GM12878 (cell line): ENCODE measurements around the gene CSNK1G2.

Source experiments
- BRCA1 ChIP-seq: IDR thresholded peaks from 2 replicates; pipeline ENCODE4 v1.6.1; 2011; ENCODE audit warnings: low read depth, low read length, improper control_type of control experiment
- CHD1 ChIP-seq: IDR thresholded peaks from 2 replicates; pipeline ENCODE4 v1.6.1; 2012; ENCODE audit warnings: low read depth, low read length, improper control_type of control experiment
- ESRRA ChIP-seq: IDR thresholded peaks from 2 replicates; pipeline ENCODE4 v1.6.1; 2012; ENCODE audit warnings: mild to moderate bottlenecking, low read length, improper control_type of control experiment
- MYC ChIP-seq: IDR thresholded peaks from 2 replicates; pipeline ENCODE4 v1.6.1; 2011; ENCODE audit warnings: mild to moderate bottlenecking, low read length, moderate library complexity, inconsistent platforms; ENCODE audit not compliant: insufficient read depth, insufficient replicate concordance, insufficient read length, severe bottlenecking
- POLR2A ChIP-seq: IDR thresholded peaks from 2 replicates; pipeline ENCODE4 v1.6.1; 2011; ENCODE audit warnings: low read depth, mild to moderate bottlenecking, low read length
- SIN3A ChIP-seq: IDR thresholded peaks from 2 replicates; pipeline ENCODE4 v1.6.1; 2012; ENCODE audit warnings: low read depth, low read length, improper control_type of control experiment
- SPI1 ChIP-seq: IDR thresholded peaks from 2 replicates; pipeline ENCODE4 v1.6.1; 2011; ENCODE audit warnings: low read depth, mild to moderate bottlenecking, low read length, moderate library complexity, borderline replicate concordance; ENCODE audit not compliant: insufficient read depth
- YBX1 ChIP-seq: fragments of 450-650 bp; IDR thresholded peaks from 2 replicates; pipeline ENCODE4 v1.6.1; 2016; ENCODE audit warnings: antibody characterized with exemption
- ZNF384 ChIP-seq: IDR thresholded peaks from 2 replicates; pipeline ENCODE4 v1.6.1; 2012; ENCODE audit warnings: low read depth, mild to moderate bottlenecking, low read length, improper control_type of control experiment, borderline replicate concordance
- TF ChIP-seq, protein P1 (sequence below), 3 experiments: IDR thresholded peaks in 2 of 3; conservative IDR thresholded peaks in 1 of 3; 2 replicates each; pipeline ENCODE4 v1.5.1; 2011; ENCODE audit warnings: low read depth in 3 of 3, low read length in 3 of 3, mild to moderate bottlenecking in 3 of 3, control low read depth in 2 of 3, moderate library complexity in 2 of 3, inconsistent platforms in 1 of 3, mixed read lengths in 1 of 3; ENCODE audit not compliant: control insufficient read depth in 2 of 3, insufficient read depth in 1 of 3; ENCODE audit errors: extremely low read depth in 1 of 3

DNA sequence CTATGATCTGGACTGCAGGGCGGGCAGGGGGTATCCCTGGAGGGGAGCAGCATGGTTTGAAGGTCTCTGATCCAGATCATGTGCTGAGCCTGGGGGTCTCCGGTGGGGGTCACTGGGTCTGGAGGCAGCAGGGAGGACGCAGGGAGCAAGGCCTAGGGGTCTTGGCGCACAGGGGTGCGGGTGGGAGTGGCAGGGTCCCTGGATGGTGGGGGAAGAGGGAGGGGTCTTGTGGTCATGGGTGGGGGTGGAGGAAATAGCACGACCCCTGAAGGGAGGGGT, 72.7 kb downstream of the CSNK1G2 start:
- no peak for TF ChIP-seq YBX1
- TF ChIP-seq POLR2A = no peak
- TF ChIP-seq BRCA1 = no peak
- TF ChIP-seq ZNF384 = no peak
- TF ChIP-seq SPI1 = no peak
- TF ChIP-seq SIN3A = no peak
- TF ChIP-seq, protein P1, sequence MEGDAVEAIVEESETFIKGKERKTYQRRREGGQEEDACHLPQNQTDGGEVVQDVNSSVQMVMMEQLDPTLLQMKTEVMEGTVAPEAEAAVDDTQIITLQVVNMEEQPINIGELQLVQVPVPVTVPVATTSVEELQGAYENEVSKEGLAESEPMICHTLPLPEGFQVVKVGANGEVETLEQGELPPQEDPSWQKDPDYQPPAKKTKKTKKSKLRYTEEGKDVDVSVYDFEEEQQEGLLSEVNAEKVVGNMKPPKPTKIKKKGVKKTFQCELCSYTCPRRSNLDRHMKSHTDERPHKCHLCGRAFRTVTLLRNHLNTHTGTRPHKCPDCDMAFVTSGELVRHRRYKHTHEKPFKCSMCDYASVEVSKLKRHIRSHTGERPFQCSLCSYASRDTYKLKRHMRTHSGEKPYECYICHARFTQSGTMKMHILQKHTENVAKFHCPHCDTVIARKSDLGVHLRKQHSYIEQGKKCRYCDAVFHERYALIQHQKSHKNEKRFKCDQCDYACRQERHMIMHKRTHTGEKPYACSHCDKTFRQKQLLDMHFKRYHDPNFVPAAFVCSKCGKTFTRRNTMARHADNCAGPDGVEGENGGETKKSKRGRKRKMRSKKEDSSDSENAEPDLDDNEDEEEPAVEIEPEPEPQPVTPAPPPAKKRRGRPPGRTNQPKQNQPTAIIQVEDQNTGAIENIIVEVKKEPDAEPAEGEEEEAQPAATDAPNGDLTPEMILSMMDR (IDR thresholded peaks at IDR 0.05 in 2 of 3, conservative IDR thresholded peaks at IDR 0.05 in 1 of 3; ENCODE audit: control insufficient read depth in 2 of 3, extremely low read depth in 1 of 3, insufficient read depth in 1 of 3, low read depth in 3 of 3, low read length in 3 of 3) = no peak
- TF ChIP-seq CHD1 = no peak
- no peak for TF ChIP-seq MYC
- TF ChIP-seq ESRRA = no peak
